A549 (cell line): ENCODE measurements around the gene HINFP. TPM values are rescaled to one million over a fixed set of nuclear protein-coding genes. Genes with fewer than 3 reads are reported as not detected.

Source experiments
- ATAC-seq, 2 experiments: fragments of 200-7000 bp in 1 of 2; fragments of >200 bp in 1 of 2; cut with Nextera tagmentation in 1 of 2; cut with Tn5 transposase in 1 of 2; 3 replicates each; pipeline versions ENCODE4 v1.8.0 to v1.9.1; 2018 to 2020; ENCODE audit warnings: mild to moderate bottlenecking in 1 of 2, moderate library complexity in 1 of 2
- CTCF ChIA-PET: fragments of 300-600 bp; sonication (Branson Sonifier 250); formaldehyde crosslinking; extraction: SDS; loops from one replicate; lab custom pipeline; 2021; ENCODE audit warnings: antibody characterized with exemption, inconsistent platforms; lab: Yijun Ruan, JAX
- POLR2A ChIA-PET: fragments of 350-600 bp; formaldehyde crosslinking; extraction: SDS; loops from one replicate; lab custom pipeline; 2021; ENCODE audit warnings: antibody characterized with exemption, inconsistent platforms; lab: Yijun Ruan, JAX
- DNase-seq, 2 experiments: peaks; one replicate each; pipeline versions ENCODE4 v3.0.0 to v3.0.0-alpha.2; 2011 to 2016; ENCODE audit warnings: low read depth in 1 of 2, low spot score in 1 of 2
- FAIRE-seq: peaks from 2 replicates; lab custom pipeline; 2011; peaks lifted over from hg19 to GRCh38; lab: Jason Lieb, UNC
- H3K27ac ChIP-seq, 2 experiments: fragments of >200 bp; sonication (Bioruptor Twin); formaldehyde crosslinking; 3 replicates each; pipeline ENCODE4 v1.5.1; 2016 to 2017
- H3K4me1 ChIP-seq: fragments of >200 bp; sonication (Bioruptor Twin); formaldehyde crosslinking; 3 replicates; pipeline ENCODE4 v1.6.1; 2016
- H3K4me2 ChIP-seq: fragments of >200 bp; sonication (Bioruptor Twin); formaldehyde crosslinking; 3 replicates; pipeline ENCODE4 v1.6.1; 2016
- H3K4me3 ChIP-seq: fragments of >200 bp; sonication (Bioruptor Twin); formaldehyde crosslinking; 3 replicates; pipeline ENCODE4 v1.5.1; 2016
- H3K9me3 ChIP-seq: fragments of >200 bp; sonication (Bioruptor Twin); formaldehyde crosslinking; 3 replicates; pipeline ENCODE4 v1.6.1; 2016
- BHLHE40 ChIP-seq: IDR thresholded peaks from 2 replicates; pipeline ENCODE4 v1.6.1; 2012; ENCODE audit warnings: low read depth, low read length, inconsistent platforms
- CBX2 ChIP-seq: fragments of 200-600 bp; sonication (generic); IDR thresholded peaks from 2 replicates; pipeline ENCODE4 v1.6.1; 2016; ENCODE audit warnings: low read depth, mild to moderate bottlenecking, borderline replicate concordance
- CBX8 ChIP-seq: fragments of 200-600 bp; sonication (generic); IDR thresholded peaks from 2 replicates; pipeline ENCODE4 v1.6.1; 2016
- EHF ChIP-seq: fragments of 250-450 bp; sonication (Bioruptor Pico); IDR thresholded peaks from 2 replicates; pipeline ENCODE4 v1.5.0; 2020; ENCODE audit warnings: mild to moderate bottlenecking
- ESRRA ChIP-seq: fragments of 150-350 bp; IDR thresholded peaks from 2 replicates; pipeline ENCODE4 v1.6.1; 2014; ENCODE audit warnings: mild to moderate bottlenecking, low read length, borderline replicate concordance
- FOXS1 ChIP-seq: fragments of 250-450 bp; sonication (Bioruptor Pico); IDR thresholded peaks from 2 replicates; pipeline ENCODE4 v1.5.0; 2020; ENCODE audit warnings: mild to moderate bottlenecking, moderate library complexity
- GATA3 ChIP-seq: IDR thresholded peaks from 2 replicates; pipeline ENCODE4 v1.6.1; 2012; ENCODE audit warnings: borderline replicate concordance
- HEYL ChIP-seq: fragments of 250-450 bp; sonication (Bioruptor Pico); IDR thresholded peaks from 2 replicates; pipeline ENCODE4 v1.8.0; 2021; ENCODE audit warnings: mild to moderate bottlenecking, moderate library complexity
- HOXA7 ChIP-seq: fragments of 250-450 bp; sonication (Bioruptor Pico); IDR thresholded peaks from 2 replicates; pipeline ENCODE4 v1.5.0; 2020; ENCODE audit warnings: mild to moderate bottlenecking, moderate library complexity
- HOXB5 ChIP-seq: fragments of 250-450 bp; sonication (Bioruptor Pico); IDR thresholded peaks from 2 replicates; pipeline ENCODE4 v1.5.0; 2020; ENCODE audit warnings: mild to moderate bottlenecking, moderate library complexity
- JUN ChIP-seq, 2 experiments: fragments of >200 bp; sonication (Bioruptor Twin); formaldehyde crosslinking; IDR thresholded peaks; 2 replicates in 1 of 2; 3 replicates in 1 of 2; pipeline ENCODE4 v1.6.1; 2016 to 2017
- JUNB ChIP-seq: fragments of >200 bp; sonication (Bioruptor Twin); formaldehyde crosslinking; IDR thresholded peaks from 2 replicates; pipeline ENCODE4 v1.6.1; 2016
- KDM1A ChIP-seq: fragments of 200-600 bp; sonication (generic); IDR thresholded peaks from 2 replicates; pipeline ENCODE4 v1.6.1; 2016; ENCODE audit warnings: low read depth, mild to moderate bottlenecking
- KDM5A ChIP-seq: fragments of 200-600 bp; sonication (generic); IDR thresholded peaks from 2 replicates; pipeline ENCODE4 v1.6.1; 2016; ENCODE audit warnings: antibody characterized with exemption, mild to moderate bottlenecking
- MAFK ChIP-seq: fragments of 450-650 bp; IDR thresholded peaks from 2 replicates; pipeline ENCODE4 v1.6.1; 2014; ENCODE audit not compliant: partially characterized antibody
- MAZ ChIP-seq: fragments of 150-350 bp; IDR thresholded peaks from 2 replicates; pipeline ENCODE4 v1.6.1; 2014; ENCODE audit warnings: antibody characterized with exemption, low read depth, low read length, borderline replicate concordance
- NFE2L2 ChIP-seq: fragments of 150-350 bp; conservative IDR thresholded peaks from 2 replicates; pipeline ENCODE4 v1.6.1; 2014; ENCODE audit warnings: low read length
- NPAS2 ChIP-seq: fragments of 250-450 bp; sonication (Bioruptor Pico); IDR thresholded peaks from 2 replicates; pipeline ENCODE4 v1.8.0; 2022; ENCODE audit warnings: mild to moderate bottlenecking, moderate library complexity, borderline replicate concordance
- POLR2AphosphoS2 ChIP-seq: conservative IDR thresholded peaks from 2 replicates; pipeline ENCODE4 v1.6.1; 2012; ENCODE audit warnings: low read length, improper control_type of control experiment, inconsistent platforms
- RFX5 ChIP-seq: fragments of 450-650 bp; IDR thresholded peaks from 2 replicates; pipeline ENCODE4 v1.7.1; 2014; ENCODE audit warnings: antibody characterized with exemption, mild to moderate bottlenecking, moderate library complexity
- TFCP2L1 ChIP-seq: fragments of 250-450 bp; sonication (Bioruptor Pico); IDR thresholded peaks from 2 replicates; pipeline ENCODE4 v1.5.0; 2021; ENCODE audit warnings: mild to moderate bottlenecking
- ZSCAN20 ChIP-seq: fragments of 250-450 bp; sonication (Bioruptor Pico); IDR thresholded peaks from 2 replicates; pipeline ENCODE4 v1.8.0; 2022; ENCODE audit warnings: mild to moderate bottlenecking, moderate library complexity
- WGBS: methylation state at CpG from one replicate; pipeline ENCODE4 v1.1.6; 2017; ENCODE audit errors: missing lambda C conversion rate; 5-methylcytosine and 5-hydroxymethylcytosine counted together
- polyA plus RNA-seq, 4 experiments: library from polyadenylated mRNA; depleted of rRNA in 3 of 4; stranded (reverse); fragments of >200 nt; fragmentation: RNase III in 1 of 4; extraction: RNeasy Plus Mini Kit Qiagen cat#74134 plus additional on column Dnase treatment in 1 of 4; gene quantifications; 2 replicates in 3 of 4; 3 replicates in 1 of 4; pipeline ENCODE4 v1.2.3, GENCODE V29; 2011 to 2017
- TF ChIP-seq, protein P1 (sequence below): fragments of 250-450 bp; sonication (Bioruptor Pico); IDR thresholded peaks from 2 replicates; pipeline ENCODE4 v1.5.0; 2021; ENCODE audit warnings: mild to moderate bottlenecking, moderate library complexity, borderline replicate concordance
- TF ChIP-seq, protein P2 (sequence below): fragments of >200 bp; sonication (Bioruptor Twin); formaldehyde crosslinking; IDR thresholded peaks from 3 replicates; pipeline ENCODE4 v1.5.1; 2016
- TF ChIP-seq, protein P3 (sequence below): fragments of 150-350 bp; IDR thresholded peaks from 2 replicates; pipeline ENCODE4 v1.6.1; 2014; ENCODE audit warnings: low read depth, mild to moderate bottlenecking, low read length
- TF ChIP-seq, protein P4 (sequence below): fragments of >200 bp; sonication (Bioruptor Twin); formaldehyde crosslinking; IDR thresholded peaks from 2 replicates; pipeline ENCODE4 v1.6.1; 2016

Gene HINFP
- polyA plus RNA-seq, 2 of the 4 experiments (the other 2 are of a cell fraction) = 10.0 to 13.0 TPM

DNA sequence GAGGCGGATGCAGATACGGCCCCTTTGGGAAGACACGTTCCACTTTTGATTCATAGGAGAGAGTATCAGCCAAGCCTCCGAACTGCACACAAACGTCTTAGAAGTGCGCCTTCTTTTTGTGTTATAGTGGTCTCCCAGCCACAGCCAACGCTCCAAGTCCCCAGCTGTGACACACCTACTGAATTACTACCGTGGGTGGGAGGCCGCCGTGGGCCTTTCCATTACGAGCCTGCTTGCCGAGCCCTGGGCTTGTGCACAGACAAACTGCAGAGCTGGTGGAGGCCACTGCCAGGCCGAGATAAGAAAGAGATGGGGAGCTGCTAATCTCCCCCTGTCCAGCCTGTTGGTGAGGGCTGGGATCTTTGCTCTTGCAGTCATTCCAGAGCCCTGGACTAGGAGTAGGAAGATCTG, 35.9 kb upstream of the HINFP start:
- DNase-seq = no peak
- H3K9me3 ChIP-seq = no peaks in the 10 kb centered on the region
- CTCF ChIA-PET = interaction anchor here (1.1 to 3.5 kb wide), 3 partner anchors 9 to 253 kb away, joined by 5 to 21 read pairs (median 5); a partner anchor contains a TSS
- WGBS = 0% methylated on average over 12 of the region's 13 CpGs
- peaks cover 22% of the 10 kb centered on the region for H3K4me1 ChIP-seq
- ATAC-seq = peak in 1 of 2 experiments; percentile 42; a peak in 3 of 6 replicates
- TF ChIP-seq HOXA7 (CRISPR knock-in tag) = no peak
- TF ChIP-seq JUNB = no peak
- no peak for TF ChIP-seq RFX5
- TF ChIP-seq EHF (CRISPR knock-in tag) = no peak
- TF ChIP-seq ESRRA = no peak
- TF ChIP-seq CBX8 = no peak
- TF ChIP-seq MAFK = no peak
- TF ChIP-seq, protein P1, sequence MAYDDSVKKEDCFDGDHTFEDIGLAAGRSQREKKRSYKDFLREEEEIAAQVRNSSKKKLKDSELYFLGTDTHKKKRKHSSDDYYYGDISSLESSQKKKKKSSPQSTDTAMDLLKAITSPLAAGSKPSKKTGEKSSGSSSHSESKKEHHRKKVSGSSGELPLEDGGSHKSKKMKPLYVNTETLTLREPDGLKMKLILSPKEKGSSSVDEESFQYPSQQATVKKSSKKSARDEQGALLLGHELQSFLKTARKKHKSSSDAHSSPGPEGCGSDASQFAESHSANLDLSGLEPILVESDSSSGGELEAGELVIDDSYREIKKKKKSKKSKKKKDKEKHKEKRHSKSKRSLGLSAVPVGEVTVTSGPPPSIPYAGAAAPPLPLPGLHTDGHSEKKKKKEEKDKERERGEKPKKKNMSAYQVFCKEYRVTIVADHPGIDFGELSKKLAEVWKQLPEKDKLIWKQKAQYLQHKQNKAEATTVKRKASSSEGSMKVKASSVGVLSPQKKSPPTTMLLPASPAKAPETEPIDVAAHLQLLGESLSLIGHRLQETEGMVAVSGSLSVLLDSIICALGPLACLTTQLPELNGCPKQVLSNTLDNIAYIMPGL (CRISPR knock-in tag) = no peak
- TF ChIP-seq TFCP2L1 (CRISPR knock-in tag) = no peak
- no peak for TF ChIP-seq KDM5A
- no peak for TF ChIP-seq GATA3
- TF ChIP-seq NFE2L2 = no peak
- no peak for TF ChIP-seq BHLHE40
- TF ChIP-seq FOXS1 (CRISPR knock-in tag) = no peak
- TF ChIP-seq, protein P2, sequence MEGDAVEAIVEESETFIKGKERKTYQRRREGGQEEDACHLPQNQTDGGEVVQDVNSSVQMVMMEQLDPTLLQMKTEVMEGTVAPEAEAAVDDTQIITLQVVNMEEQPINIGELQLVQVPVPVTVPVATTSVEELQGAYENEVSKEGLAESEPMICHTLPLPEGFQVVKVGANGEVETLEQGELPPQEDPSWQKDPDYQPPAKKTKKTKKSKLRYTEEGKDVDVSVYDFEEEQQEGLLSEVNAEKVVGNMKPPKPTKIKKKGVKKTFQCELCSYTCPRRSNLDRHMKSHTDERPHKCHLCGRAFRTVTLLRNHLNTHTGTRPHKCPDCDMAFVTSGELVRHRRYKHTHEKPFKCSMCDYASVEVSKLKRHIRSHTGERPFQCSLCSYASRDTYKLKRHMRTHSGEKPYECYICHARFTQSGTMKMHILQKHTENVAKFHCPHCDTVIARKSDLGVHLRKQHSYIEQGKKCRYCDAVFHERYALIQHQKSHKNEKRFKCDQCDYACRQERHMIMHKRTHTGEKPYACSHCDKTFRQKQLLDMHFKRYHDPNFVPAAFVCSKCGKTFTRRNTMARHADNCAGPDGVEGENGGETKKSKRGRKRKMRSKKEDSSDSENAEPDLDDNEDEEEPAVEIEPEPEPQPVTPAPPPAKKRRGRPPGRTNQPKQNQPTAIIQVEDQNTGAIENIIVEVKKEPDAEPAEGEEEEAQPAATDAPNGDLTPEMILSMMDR = no peak
- TF ChIP-seq POLR2AphosphoS2 = no peak
- no peak for TF ChIP-seq ZSCAN20 (CRISPR knock-in tag)
- no peak for TF ChIP-seq HOXB5 (CRISPR knock-in tag)
- TF ChIP-seq JUN (IDR thresholded peaks at IDR 0.05) = no peak
- TF ChIP-seq HEYL (CRISPR knock-in tag) = no peak
- POLR2A ChIA-PET = interaction anchor here (0.5 to 2.7 kb wide), 25 partner anchors 9 to 1712 kb away, joined by 3 to 33 read pairs (median 4); partner anchors contain the start of genes C2CD2L, DPAGT1 and VPS11
- peak overlapping the region; percentile 81 for H3K4me3 ChIP-seq
- H3K27ac ChIP-seq = peak overlapping the region; percentile 88 to 96
- no peak for FAIRE-seq
- peak overlapping the region; percentile 99 for H3K4me2 ChIP-seq

DNA sequence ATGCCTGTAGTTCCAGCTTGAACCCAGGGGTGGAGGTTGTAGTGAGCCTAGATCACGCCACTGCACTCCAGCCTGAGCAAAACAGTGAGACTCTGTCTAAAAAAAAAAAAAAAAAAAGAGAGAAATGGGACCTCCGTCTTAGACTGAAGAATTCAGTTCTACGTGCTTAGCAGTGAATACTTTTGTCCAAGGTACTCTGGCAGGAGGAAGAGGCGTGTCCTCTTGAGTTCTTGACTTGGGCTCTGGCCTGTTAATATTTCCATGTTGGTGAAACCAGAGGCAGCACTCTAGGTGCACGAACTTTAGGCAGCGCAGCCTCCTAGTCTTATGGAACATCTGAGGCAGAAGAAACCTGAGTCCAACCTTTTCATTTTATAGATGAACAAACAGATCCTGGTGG, 34.3 kb upstream of the HINFP start:
- H3K4me3 ChIP-seq = no peak overlapping the region
- peak overlapping the region; percentile 42 for H3K4me2 ChIP-seq
- TF ChIP-seq, protein P3, sequence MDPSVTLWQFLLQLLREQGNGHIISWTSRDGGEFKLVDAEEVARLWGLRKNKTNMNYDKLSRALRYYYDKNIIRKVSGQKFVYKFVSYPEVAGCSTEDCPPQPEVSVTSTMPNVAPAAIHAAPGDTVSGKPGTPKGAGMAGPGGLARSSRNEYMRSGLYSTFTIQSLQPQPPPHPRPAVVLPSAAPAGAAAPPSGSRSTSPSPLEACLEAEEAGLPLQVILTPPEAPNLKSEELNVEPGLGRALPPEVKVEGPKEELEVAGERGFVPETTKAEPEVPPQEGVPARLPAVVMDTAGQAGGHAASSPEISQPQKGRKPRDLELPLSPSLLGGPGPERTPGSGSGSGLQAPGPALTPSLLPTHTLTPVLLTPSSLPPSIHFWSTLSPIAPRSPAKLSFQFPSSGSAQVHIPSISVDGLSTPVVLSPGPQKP = no peak
- TF ChIP-seq HEYL (CRISPR knock-in tag) (no peak), MAZ (no peak), KDM1A (no peak), NFE2L2 (no peak), CBX2 (no peak), HOXA7 (CRISPR knock-in tag) (no peak), NPAS2 (CRISPR knock-in tag) (no peak)
- TF ChIP-seq, protein P4, sequence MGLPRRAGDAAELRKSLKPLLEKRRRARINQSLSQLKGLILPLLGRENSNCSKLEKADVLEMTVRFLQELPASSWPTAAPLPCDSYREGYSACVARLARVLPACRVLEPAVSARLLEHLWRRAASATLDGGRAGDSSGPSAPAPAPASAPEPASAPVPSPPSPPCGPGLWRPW = no peak
- H3K9me3 ChIP-seq = no peaks in the 10 kb centered on the region
- no peak for DNase-seq
- ChIA-PET CTCF (interaction anchor here (0.6 kb wide), 1 partner anchor 10 kb away, joined by 3 read pairs; no protein-coding TSS in a partner anchor), POLR2A (interaction anchor here (1.2 kb wide), 1 partner anchor 30 kb away, joined by 3 read pairs; the partner anchor contains the start of gene HYOU1)
- no peak for ATAC-seq
- WGBS = 89% methylated on average over 6 of the region's 6 CpGs
- no peak for FAIRE-seq
- H3K27ac ChIP-seq = peak overlapping the region in 1 of 2 experiments; percentile 56; a peak in 2 of 6 replicates
- peaks cover 30% of the 10 kb centered on the region for H3K4me1 ChIP-seq
